Peyer's patch (tissue), 4 donors: ENCODE measurements around the gene ZNF148. TPM values are rescaled to one million over a fixed set of nuclear protein-coding genes. Genes with fewer than 3 reads are reported as not detected.

ENCODE experiments used
- DNase-seq, 3 donors: peaks; one replicate each; pipeline ENCODE4 v3.0.0-alpha.2; 2017 to 2019
- H3K27ac ChIP-seq, 4 donors: fragments of 200-600 bp; sonication (generic); one replicate each; pipeline ENCODE4 v1.5.1; 2016 to 2019
- H3K27me3 ChIP-seq, 2 donors: fragments of 200-600 bp; sonication (generic); one replicate each; pipeline ENCODE4 v1.5.1; 2019
- H3K36me3 ChIP-seq, 3 donors: fragments of 200-600 bp; sonication (generic); one replicate each; pipeline ENCODE4 v1.5.1; 2016 to 2019
- H3K4me1 ChIP-seq, 4 donors: fragments of 200-600 bp; sonication (generic); one replicate each; pipeline ENCODE4 v1.5.1; 2016 to 2019
- H3K4me3 ChIP-seq, 4 donors: fragments of 200-600 bp; sonication (generic); 1 replicate in 3 of 4; 2 replicates in 1 of 4; pipeline ENCODE4 v1.5.1; 2016 to 2019; ENCODE audit warnings: mild to moderate bottlenecking in 1 of 4
- H3K9me3 ChIP-seq, 4 donors: fragments of 200-600 bp; sonication (generic); one replicate each; pipeline ENCODE4 v1.5.1; 2016 to 2019; ENCODE audit warnings: mild to moderate bottlenecking in 1 of 4
- POLR2A ChIP-seq, 2 donors: fragments of 450-650 bp; IDR thresholded peaks; one replicate each; pipeline ENCODE4 v1.5.1; 2017; ENCODE audit warnings: antibody characterized with exemption in 2 of 2, mild to moderate bottlenecking in 2 of 2, moderate library complexity in 2 of 2
- total RNA-seq, 4 donors: library from RNA; depleted of rRNA; stranded (reverse); fragments of >200 nt; gene quantifications; one replicate each; pipeline ENCODE4 v1.1.0, GENCODE V29; 2016
- TF ChIP-seq, protein P1 (sequence below), 6 experiments: fragments of 450-650 bp in 4 of 6; fragments of 200-600 bp in 2 of 6; sonication (generic) in 1 of 6; IDR thresholded peaks; one replicate each; pipeline ENCODE4 v1.5.1; 2017 to 2019; ENCODE audit warnings: antibody characterized with exemption in 6 of 6, mild to moderate bottlenecking in 3 of 6, moderate library complexity in 1 of 6

Gene ZNF148
- total RNA-seq, 4 donors from 2014 or later: 17.7 to 48.7 (median 24.7) TPM

- H3K27ac ChIP-seq: no peak overlapping the region
- no peaks in the 10 kb centered on the region for H3K9me3 ChIP-seq
- DNase-seq: no peak
- no peak overlapping the region for H3K4me3 ChIP-seq
- peaks cover 0 to 13% (median 0%) of the 10 kb centered on the region in 4 donors for H3K4me1 ChIP-seq
- H3K36me3 ChIP-seq: no peaks in the 10 kb centered on the region
- TF ChIP-seq, protein P1, sequence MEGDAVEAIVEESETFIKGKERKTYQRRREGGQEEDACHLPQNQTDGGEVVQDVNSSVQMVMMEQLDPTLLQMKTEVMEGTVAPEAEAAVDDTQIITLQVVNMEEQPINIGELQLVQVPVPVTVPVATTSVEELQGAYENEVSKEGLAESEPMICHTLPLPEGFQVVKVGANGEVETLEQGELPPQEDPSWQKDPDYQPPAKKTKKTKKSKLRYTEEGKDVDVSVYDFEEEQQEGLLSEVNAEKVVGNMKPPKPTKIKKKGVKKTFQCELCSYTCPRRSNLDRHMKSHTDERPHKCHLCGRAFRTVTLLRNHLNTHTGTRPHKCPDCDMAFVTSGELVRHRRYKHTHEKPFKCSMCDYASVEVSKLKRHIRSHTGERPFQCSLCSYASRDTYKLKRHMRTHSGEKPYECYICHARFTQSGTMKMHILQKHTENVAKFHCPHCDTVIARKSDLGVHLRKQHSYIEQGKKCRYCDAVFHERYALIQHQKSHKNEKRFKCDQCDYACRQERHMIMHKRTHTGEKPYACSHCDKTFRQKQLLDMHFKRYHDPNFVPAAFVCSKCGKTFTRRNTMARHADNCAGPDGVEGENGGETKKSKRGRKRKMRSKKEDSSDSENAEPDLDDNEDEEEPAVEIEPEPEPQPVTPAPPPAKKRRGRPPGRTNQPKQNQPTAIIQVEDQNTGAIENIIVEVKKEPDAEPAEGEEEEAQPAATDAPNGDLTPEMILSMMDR (IDR thresholded peaks at IDR 0.05): no peak
- TF ChIP-seq POLR2A (IDR thresholded peaks at IDR 0.05): no peak
- no peaks in the 10 kb centered on the region for H3K27me3 ChIP-seq
These were observed 37.6 kb downstream of the ZNF148 start for GRCh38 chr3:125337506-125337905.

DNA sequence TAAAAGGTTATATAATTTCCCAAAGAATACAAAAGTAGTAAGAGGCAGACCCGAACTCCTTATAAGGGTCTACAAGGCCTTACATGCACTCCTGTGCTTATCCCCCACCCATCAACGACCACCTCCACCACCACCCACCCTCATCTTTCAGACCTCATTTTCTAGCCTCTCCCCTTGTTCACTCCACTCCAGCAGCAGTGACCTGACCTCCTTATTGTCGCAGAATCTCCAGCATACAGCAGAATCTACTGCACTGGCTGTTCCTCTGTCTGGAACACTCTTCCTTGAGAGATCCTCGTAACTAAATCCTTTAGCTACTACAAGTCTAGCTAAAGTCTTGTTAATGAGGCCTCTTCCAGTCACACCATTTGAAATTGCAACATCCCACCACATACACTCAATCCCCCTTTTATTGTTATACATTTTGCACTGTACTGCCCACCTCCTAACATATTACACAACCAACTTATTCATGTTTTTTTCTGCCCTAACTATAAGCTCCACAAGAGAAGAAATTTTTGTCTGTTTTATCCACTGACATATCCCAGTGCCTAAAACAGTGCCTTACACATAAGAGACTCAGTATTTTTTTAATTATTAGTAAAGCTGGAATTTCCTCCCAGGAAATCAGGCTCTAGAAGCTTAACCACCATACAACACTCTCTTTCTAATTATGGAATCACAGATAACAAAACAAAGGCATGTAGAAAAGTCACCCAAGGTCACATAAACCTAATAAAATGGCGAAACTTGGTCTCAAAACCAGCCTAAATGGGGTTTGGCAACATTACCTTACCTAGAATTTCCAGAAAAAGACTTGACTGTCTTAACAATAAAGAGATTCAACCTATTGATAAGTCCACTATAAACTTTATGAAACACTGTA lies 40.2 kb downstream of the ZNF148 start:
- Histone ChIP-seq H3K27ac (no peak overlapping the region), H3K36me3 (peaks cover 0 to 3% (median 0%) of the 10 kb centered on the region in 3 donors), H3K27me3 (no peaks in the 10 kb centered on the region), H3K9me3 (no peaks in the 10 kb centered on the region), H3K4me3 (no peak overlapping the region), H3K4me1 (peaks cover 0 to 13% (median 0%) of the 10 kb centered on the region in 4 donors)
- TF ChIP-seq, protein P1 (IDR thresholded peaks at IDR 0.05): no peak
- no peak for TF ChIP-seq POLR2A (IDR thresholded peaks at IDR 0.05)
- no peak for DNase-seq

DNA sequence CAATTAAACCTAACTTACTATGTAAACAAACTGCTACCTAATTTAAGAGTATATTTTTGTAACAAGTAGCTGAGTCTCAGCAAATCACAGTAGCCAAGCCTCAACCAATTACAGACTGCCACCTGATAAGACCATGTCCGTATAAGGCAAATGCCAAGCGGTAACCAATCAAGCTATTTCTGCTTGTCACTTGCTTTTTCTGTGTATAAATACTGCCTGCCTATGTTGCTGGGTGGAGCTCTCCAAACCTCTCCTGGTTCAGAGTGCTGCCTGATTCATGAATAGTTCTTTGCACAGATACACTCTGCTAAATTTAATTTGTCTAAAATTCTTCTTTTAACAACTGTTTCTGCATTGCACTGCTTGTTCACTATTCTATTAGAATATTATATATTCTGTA lies 42.6 kb downstream of the ZNF148 start:
- peaks cover 0 to 13% (median 0%) of the 10 kb centered on the region in 4 donors for H3K4me1 ChIP-seq
- no peak for TF ChIP-seq POLR2A (IDR thresholded peaks at IDR 0.05)
- TF ChIP-seq, protein P1 (IDR thresholded peaks at IDR 0.05): no peak
- peaks cover 0 to 5% (median 0%) of the 10 kb centered on the region in 3 donors for H3K36me3 ChIP-seq
- H3K9me3 ChIP-seq: no peaks in the 10 kb centered on the region
- no peaks in the 10 kb centered on the region for H3K27me3 ChIP-seq
- no peak overlapping the region for H3K4me3 ChIP-seq
- no peak overlapping the region for H3K27ac ChIP-seq
- no peak for DNase-seq

- no peak overlapping the region for H3K27ac ChIP-seq
- no peak for DNase-seq
- no peaks in the 10 kb centered on the region for H3K9me3 ChIP-seq
- no peaks in the 10 kb centered on the region for H3K27me3 ChIP-seq
- peaks cover 0 to 5% (median 0%) of the 10 kb centered on the region in 3 donors for H3K36me3 ChIP-seq
- H3K4me3 ChIP-seq: no peak overlapping the region
- TF ChIP-seq POLR2A (IDR thresholded peaks at IDR 0.05): no peak
- TF ChIP-seq, protein P1 (IDR thresholded peaks at IDR 0.05): no peak
- H3K4me1 ChIP-seq: peaks cover 0 to 13% (median 0%) of the 10 kb centered on the region in 4 donors
These were observed 43.9 kb downstream of the ZNF148 start for GRCh38 chr3:125331243-125331642.

GRCh38 chr3:125326957-125327356 lies 48.2 kb downstream of the ZNF148 start:
- H3K27me3 ChIP-seq: no peaks in the 10 kb centered on the region
- TF ChIP-seq, protein P1 (IDR thresholded peaks at IDR 0.05): no peak
- no peak for TF ChIP-seq POLR2A (IDR thresholded peaks at IDR 0.05)
- no peak overlapping the region for H3K27ac ChIP-seq
- peaks cover 0 to 11% (median 0%) of the 10 kb centered on the region in 3 donors for H3K36me3 ChIP-seq
- no peaks in the 10 kb centered on the region for H3K9me3 ChIP-seq
- H3K4me1 ChIP-seq: no peaks in the 10 kb centered on the region
- H3K4me3 ChIP-seq: no peak overlapping the region
- no peak for DNase-seq
